HFFc6 (cell line): ENCODE data around the gene PROX2. TPM values are rescaled to one million over a fixed set of nuclear protein-coding genes. Genes with fewer than 3 reads are reported as not detected.

Source experiments
- DNase-seq: peaks from one replicate; pipeline ENCODE4 v3.0.0-alpha.2; 2018
- H3K27ac Mint-ChIP-seq: 2 replicates; pipeline ENCODE4 v1.8.0; 2020; ENCODE audit warnings: mild to moderate bottlenecking, mixed read lengths
- H3K27me3 Mint-ChIP-seq: 2 replicates; pipeline ENCODE4 v1.8.0; 2021; ENCODE audit warnings: mild to moderate bottlenecking, moderate library complexity, mixed read lengths; ENCODE audit not compliant: insufficient read depth
- H3K36me3 Mint-ChIP-seq: 2 replicates; pipeline ENCODE4 v1.8.0; 2021; ENCODE audit warnings: low read depth, mixed read lengths
- H3K4me1 Mint-ChIP-seq: 2 replicates; pipeline ENCODE4 v1.8.0; 2020; ENCODE audit warnings: low read depth, mixed read lengths
- H3K4me3 Mint-ChIP-seq: 2 replicates; pipeline ENCODE4 v1.8.0; 2020; ENCODE audit warnings: mild to moderate bottlenecking, moderate library complexity, mixed read lengths
- H3K9me3 Mint-ChIP-seq: 2 replicates; pipeline ENCODE4 v1.8.0; 2020; ENCODE audit warnings: mild to moderate bottlenecking, mixed read lengths
- CTCF ChIP-seq: fragments of 200-600 bp; sonication (generic); IDR thresholded peaks from 2 replicates; pipeline ENCODE4 v1.5.0; 2021; ENCODE audit warnings: antibody characterized with exemption, mild to moderate bottlenecking
- total RNA-seq, 6 experiments: library from RNA; stranded (reverse); fragmentation: NEBNext Ultra II Directional; extraction: Animal tissue kit (Norgen Biotek cat#: 25700); gene quantifications; 2 replicates in 1 of 6; 3 replicates in 5 of 6; pipeline ENCODE4 v1.2.3, GENCODE V29; 2021

The PROX2 gene
- total RNA-seq, 6 experiments from 2014 or later, result not detected

GRCh38 chr14:74860899-74861733 lies 14.8 kb downstream of the PROX2 start:
- H3K36me3 Mint-ChIP-seq, result no peaks in the 10 kb centered on the region

DNA sequence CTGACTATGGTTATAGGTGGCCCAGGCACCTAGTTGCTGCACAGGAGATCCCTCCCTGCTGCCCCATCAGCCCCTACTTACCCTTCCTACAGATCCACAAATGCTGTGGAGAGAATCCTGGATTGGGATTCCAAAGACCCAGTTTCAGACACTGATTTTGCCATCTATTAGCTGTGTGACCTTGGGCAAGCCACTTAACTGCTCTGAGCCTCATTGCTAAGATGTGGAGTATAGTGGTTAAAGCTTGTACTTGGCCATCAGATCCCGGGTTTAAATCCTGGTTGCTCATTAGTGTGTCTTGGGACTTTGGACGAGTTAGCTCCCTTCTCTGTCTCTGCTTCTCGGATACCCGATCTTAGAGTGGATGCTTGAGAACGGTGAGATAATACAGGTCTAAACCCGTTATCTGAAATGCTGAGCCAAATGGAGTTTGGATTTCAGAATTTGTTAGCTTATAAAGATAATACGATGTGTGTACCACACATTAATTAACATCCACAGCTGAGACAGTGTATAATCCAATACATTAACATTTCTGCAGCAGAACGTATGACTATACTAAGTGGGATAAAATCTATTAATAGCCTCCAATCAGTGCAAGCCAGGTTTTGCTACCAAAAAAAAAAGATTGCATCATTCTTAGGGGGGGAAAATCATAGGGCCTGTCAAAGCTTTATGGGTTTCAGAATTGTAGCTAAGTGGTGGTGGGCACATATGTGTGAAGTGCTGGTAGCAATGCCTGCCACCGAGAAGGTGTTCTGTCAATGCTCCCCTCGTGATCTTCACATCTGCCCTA lies 16.0 kb downstream of the PROX2 start:
- Mint-ChIP-seq H3K9me3 (no peaks in the 10 kb centered on the region), H3K27ac (no peak overlapping the region)

More at GRCh38 chr14:74860899-74861733, 14.8 kb downstream of the PROX2 start:
- no peak overlapping the region for H3K4me3 Mint-ChIP-seq
- no peak overlapping the region for H3K27ac Mint-ChIP-seq
- H3K4me1 Mint-ChIP-seq, result peaks cover 17% of the 10 kb centered on the region
- peaks cover 3% of the 10 kb centered on the region for H3K27me3 Mint-ChIP-seq
- peak; percentile 96 for TF ChIP-seq CTCF
- H3K9me3 Mint-ChIP-seq, result no peaks in the 10 kb centered on the region
- peak; percentile 74 for DNase-seq

GRCh38 chr14:74858022-74858421 lies 17.9 kb downstream of the PROX2 start:
- TF ChIP-seq CTCF, result no peak
- no peaks in the 10 kb centered on the region for H3K36me3 Mint-ChIP-seq
- H3K9me3 Mint-ChIP-seq, result no peaks in the 10 kb centered on the region
- no peak overlapping the region for H3K27ac Mint-ChIP-seq
- H3K4me3 Mint-ChIP-seq, result no peak overlapping the region
- DNase-seq, result no peak
- H3K4me1 Mint-ChIP-seq, result peaks cover 31% of the 10 kb centered on the region
- H3K27me3 Mint-ChIP-seq, result no peaks in the 10 kb centered on the region; the same call in 1 of the 2 replicates

More for the DNA sequence above, 16.0 kb downstream of the PROX2 start:
- H3K36me3 Mint-ChIP-seq, result no peaks in the 10 kb centered on the region
- no peak overlapping the region for H3K4me3 Mint-ChIP-seq
- DNase-seq, result no peak
- no peak for TF ChIP-seq CTCF
- no peaks in the 10 kb centered on the region; the same call in none of the 2 replicates for H3K27me3 Mint-ChIP-seq
- H3K4me1 Mint-ChIP-seq, result peaks cover 17% of the 10 kb centered on the region

GRCh38 chr14:74856366-74856765 lies 19.6 kb downstream of the PROX2 start:
- Mint-ChIP-seq H3K4me1 (peaks cover 42% of the 10 kb centered on the region), H3K36me3 (no peaks in the 10 kb centered on the region), H3K27me3 (no peaks in the 10 kb centered on the region; the same call in 1 of the 2 replicates), H3K4me3 (no peak overlapping the region), H3K9me3 (no peaks in the 10 kb centered on the region), H3K27ac (no peak overlapping the region)
- DNase-seq, result no peak
- no peak for TF ChIP-seq CTCF

- no peak for DNase-seq
- no peaks in the 10 kb centered on the region; the same call in 1 of the 2 replicates for H3K27me3 Mint-ChIP-seq
- H3K27ac Mint-ChIP-seq, result no peak overlapping the region
- H3K4me3 Mint-ChIP-seq, result no peak overlapping the region
- peaks cover 42% of the 10 kb centered on the region for H3K4me1 Mint-ChIP-seq
- TF ChIP-seq CTCF, result no peak
- no peaks in the 10 kb centered on the region for H3K9me3 Mint-ChIP-seq
- no peaks in the 10 kb centered on the region for H3K36me3 Mint-ChIP-seq
These were observed 20.0 kb downstream of the PROX2 start for GRCh38 chr14:74855945-74856344.
